Measurements from ENCODE around the gene UGGT2.

DNA sequence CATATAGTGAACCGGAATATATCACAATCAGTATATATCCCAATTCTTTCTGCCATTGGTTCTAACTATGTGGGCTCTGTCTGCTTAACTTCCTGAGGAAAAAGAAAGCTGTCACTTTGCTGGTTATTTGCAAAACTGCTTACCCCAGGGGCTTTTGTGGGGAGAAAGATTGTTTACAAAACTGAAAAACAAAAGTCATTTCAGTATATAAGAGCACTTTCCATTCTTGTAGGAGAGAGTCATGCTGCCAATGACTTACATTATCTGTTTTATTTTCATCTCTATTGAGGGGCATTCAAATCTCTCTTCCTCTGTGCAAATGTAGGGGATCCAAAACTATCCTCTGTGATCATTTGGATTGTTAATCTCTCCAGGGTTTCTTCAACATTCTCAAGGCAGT, 33.5 kb upstream of the UGGT2 start:
- TF ChIP-seq, protein P1, sequence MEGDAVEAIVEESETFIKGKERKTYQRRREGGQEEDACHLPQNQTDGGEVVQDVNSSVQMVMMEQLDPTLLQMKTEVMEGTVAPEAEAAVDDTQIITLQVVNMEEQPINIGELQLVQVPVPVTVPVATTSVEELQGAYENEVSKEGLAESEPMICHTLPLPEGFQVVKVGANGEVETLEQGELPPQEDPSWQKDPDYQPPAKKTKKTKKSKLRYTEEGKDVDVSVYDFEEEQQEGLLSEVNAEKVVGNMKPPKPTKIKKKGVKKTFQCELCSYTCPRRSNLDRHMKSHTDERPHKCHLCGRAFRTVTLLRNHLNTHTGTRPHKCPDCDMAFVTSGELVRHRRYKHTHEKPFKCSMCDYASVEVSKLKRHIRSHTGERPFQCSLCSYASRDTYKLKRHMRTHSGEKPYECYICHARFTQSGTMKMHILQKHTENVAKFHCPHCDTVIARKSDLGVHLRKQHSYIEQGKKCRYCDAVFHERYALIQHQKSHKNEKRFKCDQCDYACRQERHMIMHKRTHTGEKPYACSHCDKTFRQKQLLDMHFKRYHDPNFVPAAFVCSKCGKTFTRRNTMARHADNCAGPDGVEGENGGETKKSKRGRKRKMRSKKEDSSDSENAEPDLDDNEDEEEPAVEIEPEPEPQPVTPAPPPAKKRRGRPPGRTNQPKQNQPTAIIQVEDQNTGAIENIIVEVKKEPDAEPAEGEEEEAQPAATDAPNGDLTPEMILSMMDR (IDR thresholded peaks at IDR 0.05): no peak
- TF ChIP-seq POLR2A (IDR thresholded peaks at IDR 0.05) (no peak), POLR2AphosphoS5 (IDR thresholded peaks at IDR 0.05; ENCODE audit: insufficient read depth in 1 of 2, low read depth in 1 of 2) (no peak)
